Astrocyte (in vitro differentiated cells and primary cell): ENCODE results near the gene GIT2. TPM values are rescaled to one million over a fixed set of nuclear protein-coding genes. Genes with fewer than 3 reads are reported as not detected.

Experiments used
- DNase-seq: peaks from one replicate; pipeline ENCODE4 v3.0.0-alpha.2; 2010; ENCODE audit warnings: low read depth
- FAIRE-seq: peaks from 2 replicates; lab custom pipeline; 2011; peaks lifted over from hg19 to GRCh38; lab: Jason Lieb, UNC
- H2AFZ ChIP-seq: 2 replicates; pipeline ENCODE4 v1.6.0; 2012; ENCODE audit warnings: low read depth, low read length, inconsistent platforms
- H3K27ac ChIP-seq: 2 replicates; pipeline ENCODE4 v1.5.1; 2011; ENCODE audit warnings: low read depth, low read length, inconsistent platforms
- H3K27me3 ChIP-seq: 2 replicates; pipeline ENCODE4 v1.6.0; 2011; ENCODE audit warnings: low read length, inconsistent platforms; ENCODE audit not compliant: insufficient read depth
- H3K36me3 ChIP-seq: 2 replicates; pipeline ENCODE4 v1.5.1; 2011; ENCODE audit warnings: low read length, inconsistent platforms; ENCODE audit not compliant: insufficient read depth
- H3K4me1 ChIP-seq: 2 replicates; pipeline ENCODE4 v1.5.1; 2011; ENCODE audit warnings: low read length, inconsistent platforms; ENCODE audit not compliant: insufficient read depth
- H3K4me2 ChIP-seq: 2 replicates; pipeline ENCODE4 v1.6.0; 2012; ENCODE audit warnings: low read length, inconsistent platforms
- H3K4me3 ChIP-seq: 2 replicates; pipeline ENCODE4 v1.5.1; 2011; ENCODE audit warnings: low read depth, mild to moderate bottlenecking, low read length, inconsistent platforms; ENCODE audit not compliant: insufficient read depth
- H3K79me2 ChIP-seq: 2 replicates; pipeline ENCODE4 v1.6.0; 2012; ENCODE audit warnings: mild to moderate bottlenecking, low read length, inconsistent platforms; ENCODE audit not compliant: insufficient read depth
- H3K9ac ChIP-seq: 2 replicates; pipeline ENCODE4 v1.6.0; 2012; ENCODE audit warnings: mild to moderate bottlenecking, low read length, inconsistent platforms
- H3K9me3 ChIP-seq: 2 replicates; pipeline ENCODE4 v1.5.1; 2012; ENCODE audit warnings: low read depth, mild to moderate bottlenecking, low read length, inconsistent platforms; ENCODE audit not compliant: insufficient read depth
- H4K20me1 ChIP-seq: 2 replicates; pipeline ENCODE4 v1.6.0; 2012; ENCODE audit warnings: low read length, inconsistent platforms; ENCODE audit not compliant: insufficient read depth
- H3K27ac Mint-ChIP-seq: one replicate; pipeline ENCODE4 v1.8.0; 2021; ENCODE audit warnings: mild to moderate bottlenecking, mixed read lengths; ENCODE audit not compliant: unreplicated experiment
- H3K27me3 Mint-ChIP-seq: one replicate; pipeline ENCODE4 v1.8.0; 2021; ENCODE audit warnings: low read depth, mixed read lengths; ENCODE audit not compliant: unreplicated experiment
- H3K36me3 Mint-ChIP-seq: one replicate; pipeline ENCODE4 v1.8.0; 2021; ENCODE audit warnings: low read depth, mixed read lengths; ENCODE audit not compliant: unreplicated experiment
- H3K4me1 Mint-ChIP-seq: one replicate; pipeline ENCODE4 v1.8.0; 2021; ENCODE audit warnings: low read depth, mixed read lengths; ENCODE audit not compliant: unreplicated experiment
- H3K4me3 Mint-ChIP-seq: one replicate; pipeline ENCODE4 v1.8.0; 2021; ENCODE audit warnings: mild to moderate bottlenecking, moderate library complexity, mixed read lengths; ENCODE audit not compliant: unreplicated experiment
- H3K9me3 Mint-ChIP-seq: one replicate; pipeline ENCODE4 v1.8.0; 2021; ENCODE audit warnings: mild to moderate bottlenecking, mixed read lengths; ENCODE audit not compliant: unreplicated experiment
- CTCF ChIP-seq: IDR thresholded peaks from 2 replicates; pipeline ENCODE4 v1.5.1; 2011; ENCODE audit warnings: low read depth, mild to moderate bottlenecking, inconsistent platforms, low read length, moderate library complexity; ENCODE audit not compliant: insufficient read depth
- EZH2 ChIP-seq: IDR thresholded peaks from 2 replicates; pipeline ENCODE4 v1.6.1; 2012; ENCODE audit warnings: mild to moderate bottlenecking, low read length, inconsistent platforms; ENCODE audit not compliant: insufficient read depth
- total RNA-seq: library from RNA; stranded (reverse); gene quantifications from 2 replicates; pipeline ENCODE4 v1.2.1, GENCODE V29; 2021

GIT2 gene
- total RNA-seq, 1 donor from 2014 or later, result 33.4 TPM

GRCh38 chr12:109928058-109928656, 68.0 kb downstream of the GIT2 start:
- Mint-ChIP-seq H3K36me3 (peaks cover 24% of the 10 kb centered on the region), H3K9me3 (no peaks in the 10 kb centered on the region), H3K4me3 (no peak overlapping the region), H3K27me3 (no peaks in the 10 kb centered on the region), H3K4me1 (no peaks in the 10 kb centered on the region), H3K27ac (no peak overlapping the region)
- Histone ChIP-seq H3K36me3 (peaks cover 24% of the 10 kb centered on the region), H3K27me3 (no peaks in the 10 kb centered on the region), H3K9ac (no peak overlapping the region), H4K20me1 (no peaks in the 10 kb centered on the region), H3K4me1 (no peaks in the 10 kb centered on the region), H3K27ac (no peak overlapping the region), H2AFZ (no peak overlapping the region), H3K4me3 (no peak overlapping the region), H3K4me2 (no peak overlapping the region), H3K9me3 (no peaks in the 10 kb centered on the region), H3K79me2 (no peaks in the 10 kb centered on the region)
- FAIRE-seq (no peak), DNase-seq (no peak)
- no peak for TF ChIP-seq CTCF
- no peak for TF ChIP-seq EZH2

DNA sequence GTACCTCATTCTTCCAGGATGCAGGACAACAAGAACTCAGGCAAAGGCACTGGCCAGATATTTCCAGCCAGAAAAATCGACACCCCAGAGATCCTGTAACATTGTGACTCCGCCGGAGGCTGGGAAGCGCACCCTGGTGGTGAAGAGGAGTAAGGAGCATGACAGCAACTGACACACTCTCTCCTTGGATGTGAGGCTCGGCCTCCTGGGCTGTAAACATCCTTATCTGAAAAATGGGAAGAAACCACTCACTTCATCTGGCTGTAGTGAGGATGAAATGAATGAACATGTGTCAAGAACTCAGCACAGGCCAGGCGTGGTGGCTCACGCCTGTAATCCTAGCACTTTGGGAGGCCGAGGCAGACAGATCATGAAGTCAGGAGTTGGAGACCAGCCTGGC, 68.5 kb downstream of the GIT2 start:
- no peaks in the 10 kb centered on the region for H3K27me3 Mint-ChIP-seq

More for the DNA sequence above, 68.5 kb downstream of the GIT2 start:
- FAIRE-seq (no peak), DNase-seq (no peak)
- H3K4me1 Mint-ChIP-seq, result no peaks in the 10 kb centered on the region
- no peaks in the 10 kb centered on the region for H3K9me3 Mint-ChIP-seq
- TF ChIP-seq CTCF (peak; percentile 68), EZH2 (no peak)
- peak overlapping the region; percentile 55 for H3K27ac Mint-ChIP-seq
- H3K36me3 Mint-ChIP-seq, result peaks cover 21% of the 10 kb centered on the region
- Histone ChIP-seq H3K4me1 (no peaks in the 10 kb centered on the region), H3K27ac (no peak overlapping the region), H3K36me3 (peaks cover 20% of the 10 kb centered on the region), H3K79me2 (no peaks in the 10 kb centered on the region), H3K9ac (no peak overlapping the region), H4K20me1 (no peaks in the 10 kb centered on the region), H3K27me3 (no peaks in the 10 kb centered on the region), H3K4me3 (no peak overlapping the region), H3K4me2 (no peak overlapping the region), H2AFZ (no peak overlapping the region), H3K9me3 (no peaks in the 10 kb centered on the region)
- H3K4me3 Mint-ChIP-seq, result no peak overlapping the region
